Stimulated activated CD4-positive, alpha-beta T cell treated with anti-CD3 and anti-CD28 coated beads, Interleukin-4, amount 100 ng/mL, for 4 hours (primary cell): ENCODE results near the gene SLC16A12.

ENCODE experiments used
- DNase-seq, 2 experiments: peaks; one replicate each; pipeline ENCODE4 v3.0.0-alpha.2; 2020

SLC16A12 gene, protein sequence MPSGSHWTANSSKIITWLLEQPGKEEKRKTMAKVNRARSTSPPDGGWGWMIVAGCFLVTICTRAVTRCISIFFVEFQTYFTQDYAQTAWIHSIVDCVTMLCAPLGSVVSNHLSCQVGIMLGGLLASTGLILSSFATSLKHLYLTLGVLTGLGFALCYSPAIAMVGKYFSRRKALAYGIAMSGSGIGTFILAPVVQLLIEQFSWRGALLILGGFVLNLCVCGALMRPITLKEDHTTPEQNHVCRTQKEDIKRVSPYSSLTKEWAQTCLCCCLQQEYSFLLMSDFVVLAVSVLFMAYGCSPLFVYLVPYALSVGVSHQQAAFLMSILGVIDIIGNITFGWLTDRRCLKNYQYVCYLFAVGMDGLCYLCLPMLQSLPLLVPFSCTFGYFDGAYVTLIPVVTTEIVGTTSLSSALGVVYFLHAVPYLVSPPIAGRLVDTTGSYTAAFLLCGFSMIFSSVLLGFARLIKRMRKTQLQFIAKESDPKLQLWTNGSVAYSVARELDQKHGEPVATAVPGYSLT

DNA sequence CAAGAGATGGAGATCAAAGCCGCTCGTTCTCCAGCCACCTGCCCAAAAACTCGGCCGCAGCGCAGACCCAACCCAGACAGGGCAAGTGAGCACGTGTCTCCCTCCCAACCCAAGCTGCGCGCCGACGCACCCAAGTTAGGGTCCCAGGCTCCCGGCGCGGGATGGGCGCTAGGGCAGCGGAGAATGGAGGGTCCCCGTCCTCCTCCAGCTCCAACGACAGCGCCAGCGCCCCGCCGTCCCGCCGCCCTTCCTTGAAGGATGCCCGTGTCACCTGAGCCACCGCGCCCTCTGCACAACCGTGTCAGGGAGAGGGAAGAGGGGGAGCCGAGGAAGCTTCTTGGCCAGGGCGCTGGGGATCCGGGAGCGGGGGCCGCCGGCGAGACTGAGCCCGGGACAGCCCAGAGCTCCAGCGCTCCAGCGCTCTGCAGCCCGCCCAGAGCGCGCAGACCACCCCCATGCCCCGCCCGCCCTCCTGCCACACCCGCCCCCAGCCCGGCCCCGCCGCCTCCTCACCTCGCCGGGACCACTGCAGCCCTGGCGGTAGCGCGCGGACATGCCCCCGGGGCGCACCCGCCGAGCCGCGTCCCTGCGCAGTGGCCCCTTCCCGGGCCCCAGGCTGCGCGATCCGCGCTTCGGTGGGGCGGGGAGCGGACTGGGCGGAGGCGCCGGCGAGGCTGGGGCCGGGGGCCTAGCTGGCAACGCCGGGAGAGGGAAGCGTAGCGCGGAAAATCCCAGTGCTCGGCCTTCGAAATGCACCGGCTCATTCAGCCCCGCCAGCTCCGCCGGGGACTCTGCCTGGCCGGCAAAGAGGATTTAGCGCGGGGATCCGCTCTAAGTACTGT is at the start of gene SLC16A12:
Gene SLC16A12, minus strand, starts transcription at position 424 of the 842 bp plus-strand sequence. CDS start 73,016 bp downstream, outside the sequence.
- DNase-seq = no peak

DNA sequence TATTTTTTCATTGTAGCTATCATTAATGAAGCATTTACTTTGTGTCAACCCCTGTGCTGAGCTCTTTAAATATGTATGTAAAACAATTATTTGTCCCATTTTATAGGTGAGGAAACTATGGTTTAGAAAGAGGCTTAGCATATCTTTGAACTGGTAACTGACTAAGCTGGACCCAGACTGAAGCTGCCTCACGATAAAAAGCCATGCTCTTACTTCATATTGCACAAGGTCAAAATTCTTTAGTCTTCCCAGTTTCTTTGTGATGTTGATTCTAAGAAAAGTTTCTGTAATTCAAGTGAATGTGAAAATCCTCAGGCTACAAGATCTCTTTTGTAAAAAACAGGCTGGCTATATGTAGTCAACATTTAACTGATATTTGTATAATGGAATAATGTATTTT is 46.6 kb upstream of the SLC16A12 start:
- DNase-seq = no peak

DNA sequence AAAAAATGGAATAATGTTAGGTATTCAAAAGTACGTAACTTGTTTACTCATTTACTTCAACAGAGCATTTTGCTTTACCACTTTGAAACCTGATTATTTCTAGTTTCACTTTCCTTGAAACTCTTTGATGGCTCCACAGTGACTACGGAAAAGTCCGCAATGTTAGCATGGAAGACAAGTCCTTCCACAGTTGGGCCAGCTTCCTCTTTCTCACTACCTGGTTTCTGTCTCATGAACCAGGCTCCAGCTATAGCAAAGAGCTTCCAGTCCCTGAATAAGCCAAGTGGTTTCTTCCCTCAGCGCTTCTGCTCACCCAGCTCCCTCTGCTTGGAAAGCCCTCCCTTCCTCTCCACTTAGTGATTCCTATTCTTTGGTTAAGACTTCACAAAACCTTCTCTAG is 44.8 kb upstream of the SLC16A12 start:
- DNase-seq = no peak

DNA sequence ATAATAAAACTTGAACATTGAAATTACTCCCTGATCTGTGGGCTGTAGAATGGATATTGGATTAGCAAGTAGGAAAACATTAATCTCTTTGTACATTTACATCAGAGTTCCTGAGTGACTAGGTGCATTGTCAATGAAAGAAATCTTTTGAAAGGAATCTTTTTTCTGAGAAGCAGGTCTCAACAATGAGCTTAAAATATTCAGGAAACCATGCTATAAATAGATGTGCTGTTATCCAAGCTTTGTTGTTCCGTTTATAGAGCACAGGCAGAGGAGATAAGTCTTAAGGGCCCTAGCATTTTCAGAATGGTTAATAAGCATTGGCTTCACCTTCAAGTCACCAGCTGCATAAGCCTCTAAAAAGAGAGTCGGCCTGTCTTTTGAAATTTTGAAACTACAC is 41.3 kb upstream of the SLC16A12 start:
- DNase-seq = no peak

DNA sequence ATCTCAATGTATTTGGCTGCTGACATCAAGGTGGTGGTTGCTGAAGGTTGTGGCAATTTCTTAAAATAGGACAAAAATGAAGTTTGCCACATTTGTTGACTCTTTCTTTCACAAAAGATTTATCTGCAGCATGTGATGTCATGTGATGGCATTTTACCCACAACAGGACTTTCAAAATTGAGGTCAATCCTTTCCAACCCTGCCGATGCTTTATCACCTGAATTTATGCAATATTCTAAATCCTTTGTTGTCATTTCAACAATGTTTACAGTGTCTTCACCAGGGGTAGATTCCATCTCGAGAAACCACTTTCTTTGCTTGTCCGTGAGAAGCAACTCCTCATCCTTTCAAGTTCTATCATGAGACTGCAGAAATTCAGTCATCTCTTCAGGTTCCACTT is 40.6 kb upstream of the SLC16A12 start:
- no peak for DNase-seq

DNA sequence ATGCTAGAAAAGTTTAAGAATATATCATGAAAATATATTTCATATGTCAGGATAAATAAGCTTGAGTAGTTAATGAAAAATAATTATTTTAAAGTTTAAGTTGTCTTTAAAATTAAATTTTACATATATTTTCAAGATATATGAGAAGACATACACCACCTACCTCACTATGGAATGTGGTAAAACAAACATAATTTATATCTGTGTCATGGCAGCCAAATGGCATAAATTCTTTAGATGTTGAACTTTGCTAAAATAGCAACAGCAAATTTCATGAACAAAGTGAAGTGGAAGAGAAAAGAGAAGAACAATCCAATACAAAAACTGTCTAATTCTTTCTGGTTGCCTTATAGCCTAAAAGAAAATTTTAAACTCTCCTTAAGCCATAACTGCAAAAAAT is 39.6 kb upstream of the SLC16A12 start:
- no peak for DNase-seq

DNA sequence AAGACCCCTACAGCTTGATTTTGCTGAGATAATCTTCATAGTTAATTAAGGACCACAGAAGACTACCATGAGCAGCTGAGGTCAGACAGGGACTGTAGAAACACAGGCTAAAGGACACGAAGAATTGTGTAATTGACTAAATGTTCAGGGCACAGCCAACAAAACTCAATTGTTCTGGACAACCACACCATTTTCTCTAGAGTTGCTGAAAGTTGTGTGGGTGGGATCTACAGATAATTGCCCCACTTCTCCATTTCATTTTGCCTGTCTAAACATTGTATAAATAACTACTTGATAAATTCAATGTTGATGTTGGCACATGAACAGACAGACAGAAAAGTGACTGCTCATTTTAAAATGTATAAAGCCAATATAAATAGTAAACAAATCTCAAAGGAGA is 39.0 kb upstream of the SLC16A12 start:
- no peak for DNase-seq

DNA sequence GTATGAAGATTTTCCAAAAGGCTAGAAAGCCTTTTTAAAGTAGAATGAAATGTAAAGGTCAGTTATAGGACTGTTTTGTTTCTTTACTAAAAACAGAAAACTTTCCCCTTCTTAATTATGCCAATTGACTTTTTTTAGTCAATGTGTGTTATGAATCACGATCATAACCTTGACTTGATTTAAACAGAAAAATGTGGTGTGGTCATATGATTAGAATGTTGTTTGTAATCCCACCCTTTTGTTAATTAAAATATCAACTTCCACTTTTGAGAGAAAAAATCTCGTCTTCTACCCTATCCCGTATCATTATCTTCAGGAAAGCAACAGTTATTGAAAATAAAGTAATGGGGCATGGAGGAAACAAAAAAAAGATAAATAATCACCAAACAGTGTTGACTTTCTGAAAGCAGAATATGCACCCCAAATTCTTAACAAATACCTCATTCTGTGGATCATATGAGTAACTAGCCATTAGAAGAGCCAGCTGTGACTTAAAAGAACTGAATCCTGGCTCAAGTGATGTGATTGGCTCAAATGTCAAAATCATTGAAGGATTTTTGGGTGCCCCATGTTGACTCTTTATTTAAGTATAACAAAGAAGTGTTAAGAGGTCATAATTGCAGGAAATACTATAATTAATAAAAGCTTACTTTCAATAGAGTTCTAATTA is 32.3 kb upstream of the SLC16A12 start:
- DNase-seq = no peak

DNA sequence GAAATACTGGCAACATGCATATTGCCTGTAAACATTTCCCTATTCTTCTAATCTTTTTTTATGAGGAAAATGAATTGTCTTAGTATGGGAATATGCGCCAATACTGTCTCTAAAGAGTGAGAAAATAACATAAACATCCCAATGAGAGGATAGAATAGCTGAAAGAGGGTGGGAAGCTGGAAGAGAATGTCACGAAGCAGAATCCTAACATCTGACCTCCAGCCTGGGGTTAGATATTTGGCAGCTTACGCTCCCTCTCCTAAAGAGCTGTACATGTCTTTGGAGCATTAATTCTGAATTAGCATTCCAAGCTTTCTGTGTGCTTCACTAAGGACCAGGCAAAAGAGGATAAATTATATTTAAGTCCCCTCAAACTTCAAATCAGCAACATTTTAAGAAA is 31.6 kb upstream of the SLC16A12 start:
- DNase-seq = no peak

DNA sequence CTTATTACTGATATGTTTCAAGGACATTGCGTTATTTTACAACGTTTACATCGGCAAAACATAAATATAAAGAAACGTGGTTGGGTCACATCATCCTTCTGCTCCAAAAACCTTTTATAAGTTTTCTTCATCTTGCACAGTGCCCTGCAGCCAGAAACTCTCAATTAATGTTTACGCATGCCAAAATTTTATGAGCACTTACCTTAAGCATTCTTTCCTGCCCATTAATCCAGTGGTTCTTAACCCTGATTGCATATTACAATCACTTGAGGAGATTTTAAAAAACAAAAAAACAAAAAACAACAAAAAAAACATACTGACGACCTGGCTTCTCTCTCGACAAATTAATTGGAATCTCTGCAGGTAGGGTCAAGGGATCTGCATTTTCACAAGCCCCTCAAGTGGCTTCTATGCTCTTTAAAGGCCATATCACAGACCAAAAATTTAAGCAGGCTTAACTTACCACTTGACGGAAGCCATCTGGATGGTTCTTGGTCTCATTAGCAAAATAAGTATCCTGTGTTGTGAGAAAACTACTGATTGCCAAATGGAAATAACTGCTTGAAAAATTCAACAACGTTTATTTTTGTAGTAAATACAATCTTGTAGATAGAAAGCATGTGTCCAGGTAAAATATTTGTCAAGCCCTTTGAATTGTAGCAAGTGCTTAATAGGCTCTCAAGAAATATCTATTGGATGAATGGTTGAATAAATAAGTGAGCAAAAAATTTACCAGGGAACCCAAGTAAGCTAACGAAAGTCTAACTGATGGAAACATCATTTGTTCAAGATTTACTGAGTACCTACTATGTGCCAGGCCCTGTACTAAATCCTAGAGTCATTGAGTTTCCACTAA is 30.9 kb upstream of the SLC16A12 start:
- DNase-seq = no peak

DNA sequence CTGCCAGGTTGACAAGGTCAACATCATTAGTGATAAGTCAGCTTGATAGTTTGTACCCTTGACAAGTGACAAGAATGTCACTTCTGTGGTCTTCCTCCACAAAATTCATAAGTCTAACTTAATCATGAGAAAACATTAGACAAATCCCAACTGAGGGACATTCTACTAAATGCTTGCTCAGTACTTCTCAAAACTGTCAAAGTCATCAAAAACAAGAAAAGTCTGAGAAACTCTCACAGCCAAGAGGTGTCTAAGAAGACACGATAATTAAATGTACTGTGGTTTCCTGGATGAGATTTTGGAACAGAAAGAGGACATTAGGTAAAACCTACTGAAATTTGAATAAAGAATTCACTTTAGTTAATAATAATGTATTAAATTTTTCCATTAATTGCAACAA is 29.8 kb upstream of the SLC16A12 start:
- DNase-seq = no peak

DNA sequence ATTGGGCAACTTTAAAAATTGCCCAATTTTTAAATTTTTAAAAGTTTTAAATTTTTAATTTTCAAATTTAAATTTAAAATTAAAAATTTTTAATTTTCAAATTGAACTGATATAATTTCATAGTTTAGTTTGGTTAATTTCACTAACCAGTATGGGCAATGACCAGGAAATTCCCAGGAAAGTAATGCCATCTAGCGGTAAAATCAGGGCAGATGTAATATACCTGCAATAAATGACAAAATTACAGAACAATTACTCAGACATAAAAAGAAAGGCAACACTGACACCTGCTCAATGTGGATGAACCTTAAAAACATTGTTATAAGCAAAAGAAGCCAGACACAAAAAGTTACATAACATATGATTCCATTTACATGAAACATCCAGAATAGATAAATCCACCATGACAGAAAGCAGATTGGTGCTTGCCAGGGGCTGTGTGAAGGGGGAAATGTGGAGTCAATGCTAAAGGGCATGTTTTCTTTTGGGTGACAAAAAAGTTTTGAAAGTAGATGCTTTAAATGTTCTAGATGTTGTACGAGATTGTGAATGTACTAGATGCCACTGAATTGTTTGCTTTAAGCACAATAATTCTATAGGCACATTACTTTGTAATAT is 28.6 kb upstream of the SLC16A12 start:
- DNase-seq = no peak

DNA sequence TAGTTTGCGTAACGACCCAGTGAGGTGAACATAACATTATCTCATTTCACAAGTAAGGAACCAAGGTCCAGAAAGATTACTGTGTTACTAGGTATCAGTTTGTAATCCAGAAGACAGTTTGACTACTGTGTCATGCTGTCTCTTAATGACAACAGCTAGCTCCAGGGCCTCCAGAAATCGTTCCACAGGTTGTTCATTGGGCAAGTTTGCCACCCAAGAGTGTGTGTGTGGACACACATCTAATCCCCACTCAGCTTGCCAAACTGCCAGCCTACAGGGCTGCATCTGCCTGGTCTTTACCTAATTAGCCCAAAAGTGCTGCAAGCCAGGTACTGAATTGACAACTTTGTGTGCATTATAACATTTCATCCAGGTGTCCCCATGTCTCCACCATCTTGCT is 27.9 kb upstream of the SLC16A12 start:
- no peak for DNase-seq

DNA sequence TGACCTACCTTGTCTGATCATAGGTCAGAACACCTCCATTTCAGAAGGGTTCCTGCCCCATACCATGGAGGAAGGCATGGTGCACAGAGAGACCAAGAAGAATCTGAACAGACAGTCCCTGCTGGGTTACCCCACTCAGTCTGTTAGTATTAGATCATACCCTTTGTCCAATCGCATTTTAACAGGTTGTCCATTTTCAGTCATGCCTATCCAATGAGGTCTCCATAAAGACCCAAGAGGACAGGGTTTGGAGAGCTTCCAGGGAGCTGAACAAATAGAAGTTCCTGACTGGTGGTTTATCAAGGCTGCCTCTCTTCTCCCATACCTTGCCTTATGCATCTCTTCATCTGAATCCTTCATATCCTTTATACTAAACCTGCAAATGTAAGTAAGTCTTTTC is 21.2 kb upstream of the SLC16A12 start:
- DNase-seq = no peak

DNA sequence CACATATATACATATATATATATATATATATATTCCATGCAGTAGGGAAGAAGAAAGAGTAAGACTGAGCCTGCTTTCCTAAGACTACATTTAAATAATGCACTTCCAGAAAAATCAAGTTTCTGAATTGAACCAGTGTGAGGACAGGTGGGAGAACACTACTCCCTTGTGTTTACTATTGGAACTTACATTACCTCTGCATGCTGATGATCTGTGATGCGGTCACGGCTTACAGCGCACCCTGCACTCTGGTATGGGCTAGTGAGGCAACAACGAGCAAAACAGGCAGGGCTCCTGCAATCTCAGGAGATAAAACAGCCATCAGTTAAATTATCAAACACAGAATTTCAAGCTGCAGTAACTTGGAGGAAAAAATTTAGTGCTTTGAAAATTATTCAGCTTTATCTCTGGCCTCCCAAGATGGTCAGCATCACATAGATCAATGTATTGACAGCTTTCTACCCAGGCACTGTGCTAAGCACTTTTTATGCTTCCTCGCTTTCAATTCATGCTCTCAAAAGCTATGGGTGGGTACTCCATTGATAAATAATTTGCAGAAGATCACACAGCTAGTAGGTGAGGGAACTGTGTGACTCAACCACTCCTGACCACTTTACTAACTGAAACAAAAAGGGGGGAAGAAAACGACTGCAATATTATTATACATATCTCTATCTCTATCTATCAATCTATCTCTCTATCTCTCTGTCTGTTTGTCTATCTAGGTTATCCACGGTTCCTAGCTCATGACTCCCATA is 20.5 kb upstream of the SLC16A12 start:
- no peak for DNase-seq

DNA sequence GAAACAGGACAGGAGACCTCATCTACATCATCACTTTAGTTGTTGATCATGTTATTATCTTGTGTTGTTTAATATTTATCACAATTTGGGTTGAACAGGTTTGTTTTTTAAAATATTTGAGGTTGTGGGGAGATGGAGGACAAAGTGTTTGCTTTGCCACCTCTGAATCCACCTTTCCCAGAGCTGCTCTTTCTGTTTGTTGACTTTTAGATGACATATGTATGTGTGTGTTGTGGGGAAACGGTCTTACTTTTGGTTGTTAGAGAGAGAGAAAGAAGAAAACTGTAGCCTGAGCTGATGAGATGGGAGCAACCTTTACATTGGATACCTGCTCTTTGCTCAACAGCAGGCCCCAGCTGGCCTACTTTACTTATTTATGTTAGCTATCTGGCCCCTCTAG is 19.0 kb upstream of the SLC16A12 start:
- DNase-seq = no peak

DNA sequence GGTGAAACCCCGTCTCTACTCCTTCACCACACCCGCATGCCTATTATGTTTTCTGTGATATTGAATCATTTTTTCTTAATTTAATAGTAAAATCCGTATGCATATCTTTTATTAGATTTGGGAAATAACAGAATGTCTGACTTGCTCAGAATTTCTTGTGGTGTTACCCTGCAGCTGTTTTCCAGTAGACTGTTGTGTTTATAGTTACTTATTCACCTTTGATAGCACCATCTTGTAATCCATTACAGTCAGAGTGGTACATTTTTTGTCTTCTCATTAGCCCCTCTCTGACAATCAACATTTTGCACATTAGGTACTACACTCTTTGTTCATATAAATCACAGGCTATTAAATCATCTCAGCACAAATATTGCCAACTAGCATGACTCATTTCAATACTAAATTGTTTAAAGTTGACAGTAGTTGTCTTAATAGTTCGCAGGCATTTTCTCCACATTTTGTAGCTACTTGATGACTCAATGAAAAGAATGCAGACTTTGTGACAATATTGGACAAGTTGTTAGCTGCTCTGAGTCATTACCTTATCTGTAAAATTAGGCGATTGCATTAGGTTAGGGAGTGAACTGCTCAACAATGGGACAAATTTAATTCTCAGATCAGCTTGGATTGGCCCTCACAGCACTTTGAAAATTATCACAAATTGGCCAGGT is 17.8 kb upstream of the SLC16A12 start:
- DNase-seq = no peak

DNA sequence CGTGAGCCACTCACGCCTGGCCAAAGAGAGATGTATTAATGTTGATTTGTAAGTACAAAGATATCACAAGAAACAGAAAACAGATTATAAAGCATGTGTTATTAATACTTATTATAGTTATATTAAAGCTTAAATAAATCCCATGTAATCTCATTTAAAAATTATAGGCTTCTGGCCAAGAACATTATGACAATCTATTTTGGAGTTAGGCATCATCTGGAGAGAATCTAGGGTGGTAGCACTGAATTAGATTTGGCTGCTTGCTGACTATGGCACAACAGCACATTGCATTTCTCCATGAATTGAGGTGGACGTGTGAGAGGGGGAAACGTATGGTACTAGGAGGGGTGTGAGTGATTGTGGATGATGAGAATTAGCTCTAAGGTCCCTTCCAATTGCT is 16.8 kb upstream of the SLC16A12 start:
- no peak for DNase-seq

DNA sequence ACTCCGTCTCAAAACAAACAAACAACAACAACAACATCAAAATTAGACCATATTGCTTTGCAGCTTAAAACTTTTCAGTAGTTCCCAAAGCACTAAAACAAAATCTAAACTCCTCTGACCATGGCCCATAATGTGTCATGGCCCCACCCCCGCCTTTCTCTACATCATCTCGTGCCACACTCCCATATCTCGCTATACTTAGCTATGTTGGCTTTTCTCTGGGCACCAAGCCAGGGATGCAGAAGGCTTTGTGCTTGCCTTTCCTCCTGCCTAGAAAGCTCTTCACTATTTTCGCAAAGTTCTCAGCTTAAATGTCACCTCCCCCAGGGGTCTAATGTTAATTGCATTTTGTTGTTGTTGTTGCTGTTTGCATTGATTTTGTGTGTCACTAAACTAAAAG is 15.1 kb upstream of the SLC16A12 start:
- DNase-seq = no peak

DNA sequence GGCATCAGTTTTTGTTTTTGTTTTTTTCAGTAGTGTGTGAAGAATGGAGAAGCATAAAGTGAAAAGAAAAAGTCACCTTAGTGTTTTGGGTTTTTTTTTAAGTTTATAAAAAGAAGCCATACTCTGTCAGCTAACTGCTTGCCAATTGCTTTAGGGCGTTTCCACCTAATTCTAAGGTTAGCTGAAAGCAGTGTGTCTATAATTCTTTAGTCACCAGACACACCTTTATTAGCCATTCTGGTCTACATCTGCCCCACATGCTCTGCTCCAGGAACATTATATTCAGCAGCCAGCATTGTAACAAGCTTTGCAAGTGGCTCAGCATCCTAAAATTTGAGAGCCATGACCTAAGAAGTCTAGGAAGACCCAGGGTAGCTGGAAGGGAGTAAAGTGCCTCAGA is 14.1 kb upstream of the SLC16A12 start:
- no peak for DNase-seq

DNA sequence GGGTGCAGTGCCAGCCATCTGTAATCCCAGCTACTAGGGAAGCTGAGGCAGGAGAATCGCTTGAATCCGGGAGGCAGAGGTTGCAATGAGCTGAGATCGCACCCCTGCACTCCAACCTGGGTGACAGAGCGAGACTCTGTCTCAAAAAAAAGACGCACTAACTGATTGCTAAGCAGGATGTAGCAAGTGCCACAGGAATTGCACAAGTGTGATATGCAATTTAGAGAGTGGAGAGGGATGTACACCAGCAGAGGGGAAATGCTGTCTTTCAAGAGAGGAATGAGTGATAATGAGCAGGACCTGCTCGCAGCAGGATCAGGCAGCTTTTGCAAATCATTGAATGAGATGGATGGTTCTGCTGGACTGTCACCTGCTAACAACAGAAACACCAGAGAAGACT is 13.3 kb upstream of the SLC16A12 start:
- DNase-seq = no peak
